Stimulated activated CD4-positive, alpha-beta T cell treated with anti-CD3 and anti-CD28 coated beads, Interleukin-12 subunit alpha, Interleukin-12 subunit beta, amount 100 ng/mL, for 48 hours (primary cell): ENCODE results near the gene GOLGA2.

ENCODE experiments used
- DNase-seq, 3 donors: peaks; one replicate each; pipeline ENCODE4 v3.0.0-alpha.2; 2020; ENCODE audit warnings: low read depth in 2 of 3, low spot score in 1 of 3

GOLGA2 gene

GRCh38 chr9:128214571-128215490 lies 61.0 kb downstream of the GOLGA2 start:
- DNase-seq: no peak

- no peak for DNase-seq
Observed at GRCh38 chr9:128213746-128214497, 61.9 kb downstream of the GOLGA2 start.

- no peak for DNase-seq
Observed at GRCh38 chr9:128211981-128212281, 63.9 kb downstream of the GOLGA2 start.

- DNase-seq: no peak
Observed at GRCh38 chr9:128211186-128211980, 64.4 kb downstream of the GOLGA2 start.

GRCh38 chr9:128208946-128209669 lies 66.7 kb downstream of the GOLGA2 start:
- no peak for DNase-seq

- no peak for DNase-seq
Observed at GRCh38 chr9:128208386-128208785, 67.4 kb downstream of the GOLGA2 start.

- DNase-seq: no peak
Observed at GRCh38 chr9:128206916-128207910, 68.6 kb downstream of the GOLGA2 start.

- DNase-seq: no peak
Observed at GRCh38 chr9:128206484-128206883, 69.3 kb downstream of the GOLGA2 start.
